BJ (cell line): ENCODE results near the gene MYOF. TPM values are rescaled to one million over a fixed set of nuclear protein-coding genes. Genes with fewer than 3 reads are reported as not detected.

ENCODE experiments used
- CTCF ChIA-PET: fragments of 350-600 bp; formaldehyde crosslinking; extraction: SDS; loops from one replicate; lab custom pipeline; 2021; ENCODE audit warnings: antibody characterized with exemption, inconsistent platforms; lab: Yijun Ruan, JAX
- POLR2A ChIA-PET: fragments of 300-600 bp; sonication (Branson Sonifier 250); formaldehyde crosslinking; extraction: SDS; loops from one replicate; lab custom pipeline; 2021; ENCODE audit warnings: antibody characterized with exemption; lab: Charles Lee
- DNase-seq: peaks from one replicate; pipeline ENCODE4 v3.0.0-alpha.2; 2011; ENCODE audit warnings: low read depth
- H3K27me3 ChIP-seq: 2 replicates; pipeline ENCODE4 v1.6.0; 2011; ENCODE audit warnings: low read length; ENCODE audit not compliant: control insufficient read depth, insufficient read depth
- H3K36me3 ChIP-seq: 2 replicates; pipeline ENCODE4 v1.5.1; 2011; ENCODE audit warnings: low read length; ENCODE audit not compliant: control insufficient read depth, insufficient read depth
- H3K4me3 ChIP-seq: 2 replicates; pipeline ENCODE4 v1.5.1; 2011; ENCODE audit warnings: low read depth, mild to moderate bottlenecking, control low read depth, low read length
- polyA plus RNA-seq: library from polyadenylated mRNA; depleted of rRNA; stranded (reverse); fragments of >200 nt; gene quantifications from 2 replicates; pipeline ENCODE4 v1.2.3, GENCODE V29; 2011
- TF ChIP-seq, protein P1 (sequence below): IDR thresholded peaks from 2 replicates; pipeline ENCODE4 v1.5.1; 2011; ENCODE audit warnings: low read depth, mild to moderate bottlenecking, control low read depth, inconsistent platforms, low read length, moderate library complexity; ENCODE audit not compliant: insufficient read depth

MYOF gene
- polyA plus RNA-seq, 1 experiment: 355 TPM

DNA sequence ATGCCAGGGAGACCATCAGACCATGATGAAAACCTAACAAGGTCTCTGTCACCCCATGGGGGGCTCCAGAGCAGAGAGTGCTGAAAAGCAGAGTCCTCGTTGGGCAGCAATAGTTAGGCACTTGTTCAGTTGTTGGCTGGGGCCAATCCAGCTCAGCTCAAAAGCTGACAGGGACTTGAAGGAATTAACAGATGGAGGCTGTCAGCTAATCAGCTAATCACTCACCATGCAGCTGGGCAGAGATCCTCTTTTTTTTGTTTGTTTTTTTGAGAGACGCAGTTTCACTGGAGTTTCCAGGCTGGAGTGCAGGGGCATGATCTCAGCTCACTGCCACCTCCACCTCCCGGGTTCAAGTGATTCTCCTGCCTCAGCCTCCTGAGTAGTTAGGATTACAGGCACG, 32.4 kb upstream of the MYOF start:
- CTCF ChIA-PET: interaction anchor here (0.9 to 2.0 kb wide), 4 partner anchors 9 to 332 kb away, joined by 3 to 10 read pairs (median 4); no protein-coding TSS in a partner anchor
- POLR2A ChIA-PET: no interaction called here
- no peaks in the 10 kb centered on the region for H3K27me3 ChIP-seq
- TF ChIP-seq, protein P1, sequence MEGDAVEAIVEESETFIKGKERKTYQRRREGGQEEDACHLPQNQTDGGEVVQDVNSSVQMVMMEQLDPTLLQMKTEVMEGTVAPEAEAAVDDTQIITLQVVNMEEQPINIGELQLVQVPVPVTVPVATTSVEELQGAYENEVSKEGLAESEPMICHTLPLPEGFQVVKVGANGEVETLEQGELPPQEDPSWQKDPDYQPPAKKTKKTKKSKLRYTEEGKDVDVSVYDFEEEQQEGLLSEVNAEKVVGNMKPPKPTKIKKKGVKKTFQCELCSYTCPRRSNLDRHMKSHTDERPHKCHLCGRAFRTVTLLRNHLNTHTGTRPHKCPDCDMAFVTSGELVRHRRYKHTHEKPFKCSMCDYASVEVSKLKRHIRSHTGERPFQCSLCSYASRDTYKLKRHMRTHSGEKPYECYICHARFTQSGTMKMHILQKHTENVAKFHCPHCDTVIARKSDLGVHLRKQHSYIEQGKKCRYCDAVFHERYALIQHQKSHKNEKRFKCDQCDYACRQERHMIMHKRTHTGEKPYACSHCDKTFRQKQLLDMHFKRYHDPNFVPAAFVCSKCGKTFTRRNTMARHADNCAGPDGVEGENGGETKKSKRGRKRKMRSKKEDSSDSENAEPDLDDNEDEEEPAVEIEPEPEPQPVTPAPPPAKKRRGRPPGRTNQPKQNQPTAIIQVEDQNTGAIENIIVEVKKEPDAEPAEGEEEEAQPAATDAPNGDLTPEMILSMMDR: no peak
- DNase-seq: no peak
- no peak overlapping the region for H3K4me3 ChIP-seq
- no peaks in the 10 kb centered on the region for H3K36me3 ChIP-seq

DNA sequence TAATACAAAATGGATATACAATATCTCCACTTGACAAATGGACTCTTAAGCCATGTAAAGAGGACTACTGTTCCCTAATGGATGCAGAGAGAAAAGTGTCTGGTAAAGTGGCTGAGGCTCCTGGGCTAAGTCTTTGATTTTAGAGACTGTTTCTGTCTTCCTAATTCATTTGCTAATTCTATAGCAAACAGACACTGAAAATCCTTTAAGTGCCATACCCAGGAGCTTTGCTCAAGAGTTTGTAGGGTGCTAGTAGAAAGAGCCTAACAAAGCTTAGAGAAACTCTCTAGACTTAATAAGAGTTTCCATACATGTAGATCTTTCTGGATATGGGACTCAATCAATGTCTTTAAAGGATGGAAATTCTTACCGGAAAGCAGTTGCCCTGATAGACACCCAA, 31.0 kb upstream of the MYOF start:
- H3K27me3 ChIP-seq: no peaks in the 10 kb centered on the region
- ChIA-PET CTCF (interaction anchor here (0.5 to 3.2 kb wide), 14 partner anchors 11 to 630 kb away, joined by 3 to 21 read pairs (median 4); no protein-coding TSS in a partner anchor), POLR2A (no interaction called here)
- TF ChIP-seq, protein P1: no peak
- DNase-seq: no peak
- H3K36me3 ChIP-seq: no peaks in the 10 kb centered on the region
- H3K4me3 ChIP-seq: no peak overlapping the region

- DNase-seq: no peak
Measured at GRCh38 chr10:93512565-93512964, 30.4 kb upstream of the MYOF start.

GRCh38 chr10:93509816-93510215, 27.7 kb upstream of the MYOF start:
- ChIA-PET POLR2A (no interaction called here), CTCF (interaction anchor here (0.8 to 4.1 kb wide), 6 partner anchors 27 to 611 kb away, joined by 3 to 19 read pairs (median 4); partner anchors contain the start of gene MYOF)
- no peak for DNase-seq
- Histone ChIP-seq H3K4me3 (no peak overlapping the region), H3K27me3 (no peaks in the 10 kb centered on the region), H3K36me3 (no peaks in the 10 kb centered on the region)
- TF ChIP-seq, protein P1: no peak

More at GRCh38 chr10:93512565-93512964, 30.4 kb upstream of the MYOF start:
- Histone ChIP-seq H3K4me3 (no peak overlapping the region), H3K36me3 (no peaks in the 10 kb centered on the region), H3K27me3 (no peaks in the 10 kb centered on the region)
- TF ChIP-seq, protein P1: no peak
- CTCF ChIA-PET: interaction anchor here (0.5 to 4.1 kb wide), 13 partner anchors 11 to 630 kb away, joined by 3 to 21 read pairs (median 4); partner anchors contain the start of gene MYOF
- POLR2A ChIA-PET: interaction anchor here (0.5 to 0.6 kb wide), 2 partner anchors 116 to 232 kb away, joined by 3 to 5 read pairs; no protein-coding TSS in a partner anchor

GRCh38 chr10:93505075-93505474, 22.9 kb upstream of the MYOF start:
- DNase-seq: no peak
- Histone ChIP-seq H3K36me3 (no peaks in the 10 kb centered on the region), H3K27me3 (no peaks in the 10 kb centered on the region), H3K4me3 (no peak overlapping the region)
- CTCF ChIA-PET: interaction anchor here (1.6 kb wide), 1 partner anchor 9 kb away, joined by 3 read pairs; no protein-coding TSS in a partner anchor
- TF ChIP-seq, protein P1: no peak
- POLR2A ChIA-PET: no interaction called here
